Right lung (tissue), 5 donors: ENCODE data around the gene MRS2. TPM values are rescaled to one million over a fixed set of nuclear protein-coding genes. Genes with fewer than 3 reads are reported as not detected.

Experiments used
- DNase-seq, 2 donors: peaks; one replicate each; pipeline ENCODE4 v3.0.0-alpha.2; 2013
- polyA plus RNA-seq, 5 donors: library from polyadenylated mRNA; unstranded; fragments of 120-200 nt; gene quantifications; one replicate each; pipeline versions ENCODE4 v1.2.1 to v1.2.3, GENCODE V29; 2013; ENCODE audit warnings: inconsistent platforms in 1 of 5, low replicate concordance in 1 of 5; ENCODE audit not compliant: insufficient read length in 5 of 5, insufficient read depth in 1 of 5

MRS2 gene
- polyA plus RNA-seq, 5 donors = 26.0 to 33.1 (median 30.8) TPM

DNA sequence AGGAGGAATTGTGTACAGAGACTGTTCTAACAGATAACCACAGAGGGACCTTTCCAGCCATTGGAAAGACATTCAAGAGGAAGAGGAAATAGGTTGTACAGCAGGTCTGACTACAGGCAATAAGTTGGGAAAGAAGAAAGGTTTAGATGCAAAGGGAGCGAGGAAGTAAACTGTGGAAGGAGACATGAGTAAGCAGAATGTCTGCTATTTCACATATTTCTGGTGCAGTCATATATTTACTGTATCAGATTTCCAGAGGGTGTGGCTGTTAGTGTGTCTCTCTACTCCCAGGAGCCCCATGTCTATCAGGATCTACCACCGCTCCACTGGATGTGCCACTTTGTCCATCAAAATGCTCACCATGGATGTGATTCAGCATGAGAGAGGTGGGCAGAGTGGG lies 25.9 kb downstream of the MRS2 start:
- no peak for DNase-seq

- DNase-seq = no peak
Observed at GRCh38 chr6:24429146-24429545, 26.4 kb downstream of the MRS2 start.

- no peak for DNase-seq
Observed at GRCh38 chr6:24430086-24430485, 27.4 kb downstream of the MRS2 start.

- DNase-seq = peak in 1 of 2 donors; percentile 9
Observed at GRCh38 chr6:24431045-24431451, 28.3 kb downstream of the MRS2 start.

- DNase-seq = no peak
Observed at GRCh38 chr6:24432611-24433010, 29.9 kb downstream of the MRS2 start.

DNA sequence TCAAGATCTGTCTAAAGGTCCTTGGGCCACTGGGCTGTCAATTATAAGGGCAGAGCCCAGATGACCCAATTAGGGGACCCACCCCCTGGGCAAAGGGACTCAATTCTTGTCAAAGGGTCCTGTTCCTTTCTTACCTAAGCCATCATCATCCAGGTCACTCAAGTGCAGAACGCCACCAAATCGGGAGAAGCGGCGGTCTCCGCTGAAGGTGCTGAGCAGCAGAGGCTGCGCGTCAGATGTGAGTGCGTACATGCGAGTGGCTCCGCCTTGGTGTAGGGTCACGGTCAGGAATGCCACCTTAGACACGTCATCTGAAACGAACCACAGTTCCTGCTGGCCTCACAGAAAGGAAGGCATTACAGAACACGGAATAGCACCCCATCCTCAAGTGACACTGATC lies 34.2 kb downstream of the MRS2 start:
- no peak for DNase-seq

- DNase-seq = no peak
Observed at GRCh38 chr6:24439858-24440539, 37.3 kb downstream of the MRS2 start.

DNA sequence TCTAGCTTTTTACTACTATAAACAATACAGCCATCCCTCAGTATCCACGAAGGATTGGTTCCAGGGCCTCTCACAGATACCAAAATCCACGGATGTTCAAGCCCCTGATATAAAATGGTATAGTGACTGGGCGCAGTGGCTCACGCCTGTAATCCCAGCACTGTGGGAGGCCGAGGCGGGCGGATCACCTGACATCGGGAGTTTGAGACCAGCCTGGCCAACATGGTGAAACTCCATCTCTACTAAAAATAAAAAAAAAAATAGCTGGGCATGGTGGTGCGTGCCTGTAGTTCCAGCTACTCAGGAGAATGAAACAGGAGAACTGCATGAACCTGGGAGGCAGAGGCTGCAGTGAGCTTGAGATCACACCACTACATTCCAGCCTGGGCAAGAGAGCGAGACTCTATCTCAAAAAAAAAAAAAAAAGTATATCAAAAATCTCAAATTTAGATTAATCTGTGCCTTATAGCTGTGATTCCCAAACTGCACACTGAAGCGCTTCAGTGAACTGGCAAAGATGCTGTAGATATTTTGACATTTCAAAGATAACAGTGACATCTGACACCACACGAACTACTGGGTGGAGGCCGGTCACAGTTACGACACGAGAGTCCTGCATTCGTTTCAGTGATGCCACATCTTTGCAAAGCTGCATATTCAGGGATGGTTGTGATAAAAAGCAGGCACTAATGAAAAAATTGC lies 38.3 kb downstream of the MRS2 start:
- DNase-seq = no peak

DNA sequence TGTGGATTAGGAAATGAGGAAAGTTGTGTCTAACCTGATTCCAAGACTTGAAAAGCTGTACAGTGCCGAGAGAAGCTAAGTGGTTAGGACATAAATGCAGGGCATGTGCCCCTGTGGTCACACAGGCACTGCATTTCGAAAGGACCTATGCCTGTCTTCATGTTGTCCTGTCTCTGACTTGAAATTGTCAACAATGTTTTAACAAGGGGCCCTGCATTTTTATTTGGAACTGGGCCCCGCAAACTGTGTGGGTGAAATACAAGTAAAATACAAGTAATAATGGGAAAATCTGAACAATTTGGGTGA lies 38.8 kb downstream of the MRS2 start:
- no peak for DNase-seq

DNA sequence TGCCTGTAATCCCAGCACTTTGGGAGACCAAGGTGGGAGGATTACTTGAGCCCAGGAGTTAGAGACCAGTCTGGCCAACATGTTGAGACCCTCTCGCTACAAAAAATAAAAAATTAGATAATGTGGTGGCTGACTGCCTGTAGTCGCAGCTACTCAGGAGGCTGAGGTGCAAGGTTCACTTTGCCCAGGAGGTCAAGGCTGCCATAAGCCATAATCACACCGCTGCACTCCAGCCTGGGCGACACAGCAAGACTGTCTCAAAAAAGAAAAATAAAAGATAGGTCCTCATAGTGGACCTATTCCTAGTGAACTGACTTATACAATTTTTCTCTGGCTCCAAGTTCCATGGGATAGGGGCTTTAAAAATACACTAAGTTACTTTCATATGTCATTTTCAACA lies 41.9 kb downstream of the MRS2 start:
- DNase-seq = no peak

DNA sequence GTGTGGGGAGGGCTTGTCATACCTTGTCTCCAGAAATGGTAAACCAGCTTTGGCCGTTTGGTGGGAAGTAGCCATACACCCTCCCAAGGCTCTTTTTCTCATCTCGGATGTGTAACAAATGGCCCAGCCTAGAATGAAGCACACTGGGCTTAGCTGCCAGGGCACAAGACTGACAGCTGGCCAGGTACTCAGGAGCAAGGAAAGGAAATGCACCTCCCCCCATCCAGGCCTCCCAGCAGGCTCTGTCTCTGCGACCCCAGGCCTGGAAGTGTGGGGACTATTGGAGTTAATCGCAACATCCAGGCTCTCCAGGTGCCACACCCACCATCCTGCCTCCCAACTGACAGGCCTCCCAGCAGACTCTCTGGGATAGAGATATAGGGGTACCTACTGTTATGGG lies 43.0 kb downstream of the MRS2 start:
- no peak for DNase-seq

GRCh38 chr6:24446670-24447069 lies 43.9 kb downstream of the MRS2 start:
- DNase-seq = no peak

GRCh38 chr6:24448396-24448795 lies 45.7 kb downstream of the MRS2 start:
- no peak for DNase-seq

- DNase-seq = no peak
Observed at GRCh38 chr6:24448828-24449525, 46.2 kb downstream of the MRS2 start.

GRCh38 chr6:24451581-24452388 lies 49.0 kb downstream of the MRS2 start:
- DNase-seq = peak in 1 of 2 donors; percentile 4

- DNase-seq = no peak
Observed at GRCh38 chr6:24453921-24454320, 51.2 kb downstream of the MRS2 start.

DNA sequence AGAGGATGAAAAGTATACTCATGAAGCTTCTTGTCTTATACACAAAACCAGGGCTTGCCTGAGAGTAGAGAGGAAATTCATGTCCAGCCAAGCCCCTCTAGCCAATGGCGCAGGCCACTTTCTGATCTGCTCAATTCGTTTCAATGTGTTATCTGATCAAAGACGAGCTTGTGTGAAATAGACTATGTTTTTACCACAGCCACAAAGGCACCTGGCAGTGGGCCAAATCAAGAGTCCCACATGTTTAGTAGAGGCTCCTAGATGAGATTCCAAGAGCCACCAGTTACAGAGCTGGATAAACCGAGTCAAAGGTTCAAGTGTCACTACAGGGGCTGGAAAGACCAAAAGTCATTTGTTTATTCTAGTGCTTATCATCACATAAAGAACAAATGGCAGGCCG lies 51.7 kb downstream of the MRS2 start:
- DNase-seq = no peak

DNA sequence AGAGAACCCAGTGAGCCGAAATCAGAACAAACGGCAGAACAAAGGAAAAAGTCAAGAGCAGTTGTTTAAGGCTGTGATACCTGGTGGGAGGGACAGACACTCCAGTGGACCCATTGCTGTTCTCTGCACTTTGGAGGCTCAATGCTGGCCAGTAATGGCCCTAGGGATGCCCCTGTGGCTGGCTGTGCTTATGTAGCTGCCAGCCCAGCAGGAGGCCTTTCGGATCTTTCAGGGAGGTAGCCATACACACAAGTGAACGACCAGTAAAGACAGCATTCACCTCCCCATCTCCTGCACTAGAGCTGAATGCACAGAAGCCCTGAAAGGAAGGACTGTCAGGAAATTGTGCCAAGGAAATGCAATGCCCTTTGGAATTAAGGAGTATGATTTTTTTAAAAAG lies 52.3 kb downstream of the MRS2 start:
- no peak for DNase-seq

- no peak for DNase-seq
Observed at GRCh38 chr6:24458134-24458533, 55.4 kb downstream of the MRS2 start.

DNA sequence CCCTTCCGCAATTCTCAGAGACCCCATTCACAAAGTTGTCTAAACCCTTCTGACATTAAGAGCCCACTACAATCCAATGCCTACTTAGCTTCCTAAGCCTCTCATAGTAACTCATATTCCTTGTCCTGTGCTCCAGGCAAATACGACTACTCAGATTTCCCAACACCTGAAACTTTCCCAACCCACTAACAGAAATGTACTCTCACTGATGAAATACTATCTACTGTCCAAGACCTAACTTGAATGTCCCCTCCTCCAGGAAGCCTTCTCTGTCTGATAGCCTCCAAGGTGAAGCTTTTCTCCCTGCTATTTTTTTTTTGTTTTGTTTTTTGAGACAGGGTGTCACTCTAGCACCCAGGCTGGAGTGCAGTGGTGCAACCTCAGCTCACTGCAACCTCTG lies 56.2 kb downstream of the MRS2 start:
- no peak for DNase-seq

DNA sequence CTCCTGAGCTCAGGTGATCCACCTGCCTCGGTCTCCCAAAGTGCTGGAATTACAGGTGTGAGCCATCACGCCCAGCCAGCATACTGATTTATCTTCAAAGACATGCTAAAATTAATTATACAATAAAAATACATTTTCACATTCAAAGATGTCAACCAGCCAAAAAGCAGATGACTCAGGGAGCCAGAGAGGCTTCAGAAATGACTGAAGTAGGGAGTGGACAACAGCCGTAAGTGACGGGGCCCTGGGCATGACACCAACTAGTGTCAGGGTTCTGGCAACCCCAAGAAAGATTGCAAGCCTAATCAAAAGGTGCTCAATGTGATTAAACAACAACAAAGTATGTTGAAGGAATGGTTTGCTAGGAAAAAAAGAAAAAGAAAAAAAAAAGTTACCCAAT lies 58.2 kb downstream of the MRS2 start:
- DNase-seq = no peak

- no peak for DNase-seq
Observed at GRCh38 chr6:24464253-24465038, 61.7 kb downstream of the MRS2 start.
